Smooth muscle cell (in vitro differentiated cells): Measurements from ENCODE around the gene PINK1. TPM values are rescaled to one million over a fixed set of nuclear protein-coding genes. Genes with fewer than 3 reads are reported as not detected.

Experiments used
- DNase-seq: peaks from one replicate; lab custom pipeline; 2025; ENCODE audit not compliant: unreplicated experiment; lab: John Stamatoyannopoulos, UW
- H2AFZ ChIP-seq: fragments of 200-600 bp; sonication (generic); 2 replicates; pipeline ENCODE4 v1.6.0; 2016; ENCODE audit warnings: antibody characterized with exemption, low read depth, mild to moderate bottlenecking
- H3F3A ChIP-seq: fragments of 200-600 bp; sonication (generic); 2 replicates; pipeline ENCODE4 v1.6.0; 2017; ENCODE audit warnings: antibody characterized with exemption, low read depth
- H3K27ac ChIP-seq: fragments of 200-600 bp; sonication (generic); 2 replicates; pipeline ENCODE4 v1.5.1; 2016; ENCODE audit warnings: low read depth, mild to moderate bottlenecking
- H3K27me3 ChIP-seq: fragments of 200-600 bp; sonication (generic); 2 replicates; pipeline ENCODE4 v1.6.1; 2016; ENCODE audit warnings: low read depth, mild to moderate bottlenecking
- H3K36me3 ChIP-seq: fragments of 200-600 bp; sonication (generic); 2 replicates; pipeline ENCODE4 v1.5.1; 2016; ENCODE audit warnings: low read depth
- H3K4me1 ChIP-seq: fragments of 200-600 bp; sonication (generic); 2 replicates; pipeline ENCODE4 v1.5.1; 2016; ENCODE audit warnings: low read depth
- H3K4me2 ChIP-seq: fragments of 200-600 bp; sonication (generic); 2 replicates; pipeline ENCODE4 v1.6.0; 2016; ENCODE audit warnings: mild to moderate bottlenecking
- H3K4me3 ChIP-seq: fragments of 200-600 bp; sonication (generic); 2 replicates; pipeline ENCODE4 v1.5.1; 2016; ENCODE audit warnings: mild to moderate bottlenecking
- H3K79me2 ChIP-seq: fragments of 200-600 bp; sonication (generic); 2 replicates; pipeline ENCODE4 v1.6.0; 2016; ENCODE audit warnings: low read depth, mild to moderate bottlenecking
- H3K9ac ChIP-seq: fragments of 200-600 bp; sonication (generic); 2 replicates; pipeline ENCODE4 v1.6.0; 2016; ENCODE audit warnings: low read depth
- H3K9me3 ChIP-seq: fragments of 200-600 bp; sonication (generic); replicated peaks from 2 replicates; pipeline ENCODE4 v1.5.1; 2016; ENCODE audit warnings: low read depth
- H4K20me1 ChIP-seq: fragments of 200-600 bp; sonication (generic); 2 replicates; pipeline ENCODE4 v1.6.0; 2016; ENCODE audit warnings: low read depth
- CTCF ChIP-seq: fragments of 200-600 bp; sonication (generic); IDR thresholded peaks from 2 replicates; pipeline ENCODE4 v1.5.1; 2017; ENCODE audit warnings: borderline replicate concordance, mild to moderate bottlenecking, antibody characterized with exemption; ENCODE audit not compliant: insufficient read depth, poor library complexity, severe bottlenecking
- WGBS: methylation state at CpG from one replicate; pipeline ENCODE4 v1.1.7; 2016; ENCODE audit warnings: low lambda C conversion rate; 5-methylcytosine and 5-hydroxymethylcytosine counted together
- polyA plus RNA-seq: library from polyadenylated mRNA; unstranded; fragments of >200 nt; fragmentation: Nextera tagmentation; extraction: Ambion mirVana; gene quantifications from 2 replicates; pipeline ENCODE4 v1.2.1, GENCODE V29; 2016
- total RNA-seq: library from RNA; depleted of rRNA; stranded (reverse); fragments of >200 nt; gene quantifications from 2 replicates; pipeline ENCODE4 v1.2.3, GENCODE V29; 2014

Gene PINK1
- total and polyA plus RNA-seq, 2 experiments from 2014 or later, result 28.8 to 63.3 TPM

- Histone ChIP-seq H3K36me3 (no peaks in the 10 kb centered on the region), H3K4me1 (no peaks in the 10 kb centered on the region), H3K79me2 (no peaks in the 10 kb centered on the region), H3K9ac (no peak overlapping the region), H4K20me1 (no peaks in the 10 kb centered on the region), H3K9me3 (no peaks in the 10 kb centered on the region), H3K27ac (no peak overlapping the region), H3K4me2 (no peak overlapping the region), H3K4me3 (no peak overlapping the region), H3F3A (no peaks in the 10 kb centered on the region), H2AFZ (no peak overlapping the region), H3K27me3 (no peaks in the 10 kb centered on the region)
- no peak for DNase-seq
- TF ChIP-seq CTCF, result no peak
- WGBS, result 91% methylated on average over 3 of the region's 3 CpGs
These were observed 35.6 kb upstream of the PINK1 start for GRCh38 chr1:20597650-20598049.

GRCh38 chr1:20600156-20600555 is 33.1 kb upstream of the PINK1 start:
- Histone ChIP-seq H3K9me3 (no peaks in the 10 kb centered on the region), H3K9ac (no peak overlapping the region), H3F3A (no peaks in the 10 kb centered on the region), H3K4me2 (no peak overlapping the region), H3K27me3 (no peaks in the 10 kb centered on the region), H3K79me2 (no peaks in the 10 kb centered on the region), H3K36me3 (no peaks in the 10 kb centered on the region), H3K27ac (no peak overlapping the region), H3K4me1 (no peaks in the 10 kb centered on the region), H2AFZ (no peak overlapping the region), H3K4me3 (no peak overlapping the region), H4K20me1 (no peaks in the 10 kb centered on the region)
- no peak for DNase-seq
- 94% methylated on average over 5 of the region's 5 CpGs for WGBS
- no peak for TF ChIP-seq CTCF

GRCh38 chr1:20601129-20601825 is 32.0 kb upstream of the PINK1 start:
- TF ChIP-seq CTCF, result no peak
- Histone ChIP-seq H3K27ac (no peak overlapping the region), H3K27me3 (no peaks in the 10 kb centered on the region), H3K9ac (no peak overlapping the region), H3F3A (no peaks in the 10 kb centered on the region), H3K4me2 (no peak overlapping the region), H3K9me3 (no peaks in the 10 kb centered on the region), H3K36me3 (no peaks in the 10 kb centered on the region), H3K79me2 (no peaks in the 10 kb centered on the region), H3K4me3 (no peak overlapping the region), H4K20me1 (no peaks in the 10 kb centered on the region), H3K4me1 (no peaks in the 10 kb centered on the region), H2AFZ (no peak overlapping the region)
- no peak for DNase-seq
- WGBS, result 60% methylated on average over 5 of the region's 5 CpGs

GRCh38 chr1:20602851-20603450 is 30.3 kb upstream of the PINK1 start:
- WGBS, result 94% methylated on average over 4 of the region's 4 CpGs
- H3K27me3 ChIP-seq, result no peaks in the 10 kb centered on the region
- H3K79me2 ChIP-seq, result no peaks in the 10 kb centered on the region
- no peaks in the 10 kb centered on the region for H3K9me3 ChIP-seq
- H3K9ac ChIP-seq, result no peak overlapping the region
- no peak for TF ChIP-seq CTCF
- H3K4me1 ChIP-seq, result no peaks in the 10 kb centered on the region
- no peaks in the 10 kb centered on the region for H3K36me3 ChIP-seq
- H4K20me1 ChIP-seq, result no peaks in the 10 kb centered on the region
- H2AFZ ChIP-seq, result no peak overlapping the region
- no peak overlapping the region for H3K4me2 ChIP-seq
- no peak overlapping the region for H3K27ac ChIP-seq
- H3F3A ChIP-seq, result no peaks in the 10 kb centered on the region
- no peak for DNase-seq
- no peak overlapping the region for H3K4me3 ChIP-seq
